OCI-LY7 (cell line): ENCODE measurements around the gene OR10V1.

ENCODE experiments used
- EZH2phosphoT487 ChIP-seq: fragments of 200-600 bp; sonication (generic); IDR thresholded peaks from 2 replicates; pipeline ENCODE4 v1.6.1; 2018; ENCODE audit warnings: low read depth, borderline replicate concordance, mild to moderate bottlenecking, mixed run types, antibody characterized with exemption, low read length, moderate library complexity, mixed read lengths
- TF ChIP-seq, protein P1 (sequence below): fragments of 200-600 bp; sonication (generic); conservative IDR thresholded peaks from 2 replicates; pipeline ENCODE4 v1.5.1; 2014; ENCODE audit warnings: mild to moderate bottlenecking, antibody characterized with exemption, low read length, moderate library complexity, mixed read lengths

- TF ChIP-seq, protein P1, sequence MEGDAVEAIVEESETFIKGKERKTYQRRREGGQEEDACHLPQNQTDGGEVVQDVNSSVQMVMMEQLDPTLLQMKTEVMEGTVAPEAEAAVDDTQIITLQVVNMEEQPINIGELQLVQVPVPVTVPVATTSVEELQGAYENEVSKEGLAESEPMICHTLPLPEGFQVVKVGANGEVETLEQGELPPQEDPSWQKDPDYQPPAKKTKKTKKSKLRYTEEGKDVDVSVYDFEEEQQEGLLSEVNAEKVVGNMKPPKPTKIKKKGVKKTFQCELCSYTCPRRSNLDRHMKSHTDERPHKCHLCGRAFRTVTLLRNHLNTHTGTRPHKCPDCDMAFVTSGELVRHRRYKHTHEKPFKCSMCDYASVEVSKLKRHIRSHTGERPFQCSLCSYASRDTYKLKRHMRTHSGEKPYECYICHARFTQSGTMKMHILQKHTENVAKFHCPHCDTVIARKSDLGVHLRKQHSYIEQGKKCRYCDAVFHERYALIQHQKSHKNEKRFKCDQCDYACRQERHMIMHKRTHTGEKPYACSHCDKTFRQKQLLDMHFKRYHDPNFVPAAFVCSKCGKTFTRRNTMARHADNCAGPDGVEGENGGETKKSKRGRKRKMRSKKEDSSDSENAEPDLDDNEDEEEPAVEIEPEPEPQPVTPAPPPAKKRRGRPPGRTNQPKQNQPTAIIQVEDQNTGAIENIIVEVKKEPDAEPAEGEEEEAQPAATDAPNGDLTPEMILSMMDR = no peak
- TF ChIP-seq EZH2phosphoT487 = no peak
Measured at GRCh38 chr11:59754859-59755700, 41.4 kb upstream of the OR10V1 start, which contains the start of gene STX3.
